Heart left ventricle (tissue), 16 donors: ENCODE data around the gene SGO2. TPM values are rescaled to one million over a fixed set of nuclear protein-coding genes. Genes with fewer than 3 reads are reported as not detected.
A peak's percentile ranks its signal among the peaks of the same experiment; 100 is the strongest.

Source experiments
- ATAC-seq, 4 donors: fragments of 200-7000 bp; cut with Tn5 transposase; one replicate each; pipeline ENCODE4 v1.9.1; 2020 to 2022; ENCODE audit warnings: moderate library complexity in 4 of 4, mild to moderate bottlenecking in 3 of 4, moderate number of reproducible peaks in 1 of 4
- DNase-seq, 5 donors: peaks; one replicate each; pipeline ENCODE4 v3.0.0-alpha.2; 2020
- H3K27ac ChIP-seq, 12 donors: fragments of 200-600 bp; sonication (generic) in 4 of 12; one replicate each; pipeline versions ENCODE4 v1.5.0 to v1.8.0; 2016 to 2022; ENCODE audit warnings: mild to moderate bottlenecking in 2 of 12
- H3K27me3 ChIP-seq, 9 donors: fragments of 200-600 bp; sonication (generic) in 2 of 9; one replicate each; pipeline versions ENCODE4 v1.5.1 to v1.8.0; 2016 to 2022; ENCODE audit warnings: mild to moderate bottlenecking in 3 of 9
- H3K36me3 ChIP-seq, 9 donors: fragments of 200-600 bp; sonication (generic) in 2 of 9; one replicate each; pipeline versions ENCODE4 v1.5.0 to v1.8.0; 2018 to 2022; ENCODE audit warnings: mild to moderate bottlenecking in 2 of 9
- H3K4me1 ChIP-seq, 12 donors: fragments of 200-600 bp; sonication (generic) in 4 of 12; one replicate each; pipeline versions ENCODE4 v1.5.0 to v1.8.0; 2016 to 2022; ENCODE audit warnings: mild to moderate bottlenecking in 3 of 12
- H3K4me3 ChIP-seq, 12 donors: fragments of 200-600 bp; sonication (generic) in 4 of 12; one replicate each; pipeline versions ENCODE4 v1.5.0 to v1.8.0; 2017 to 2022; ENCODE audit warnings: mild to moderate bottlenecking in 9 of 12, moderate library complexity in 4 of 12
- H3K9me3 ChIP-seq, 12 donors: fragments of 200-600 bp; sonication (generic) in 4 of 12; one replicate each; pipeline versions ENCODE4 v1.5.0 to v1.8.0; 2016 to 2022; ENCODE audit warnings: mild to moderate bottlenecking in 1 of 12
- POLR2A ChIP-seq, 2 donors: fragments of 450-650 bp; IDR thresholded peaks; one replicate each; pipeline ENCODE4 v1.6.1; 2017; ENCODE audit warnings: antibody characterized with exemption in 2 of 2, mild to moderate bottlenecking in 2 of 2, moderate library complexity in 2 of 2
- WGBS, 4 donors: extraction: QIAGEN DNeasy Blood & Tissue Kit in 2 of 4; methylation state at CpG; one replicate each; pipeline versions ENCODE4 v1.1.5 to v1.1.7; 2013 to 2018; 5-methylcytosine and 5-hydroxymethylcytosine counted together
- intact Hi-C, 10 donors: fragments of 100-400 bp; cut with DNase I; formaldehyde crosslinking; loops; one replicate each; pipeline versions ENCODE4 v1.11.1 to v1.14.2; 2022
- polyA plus RNA-seq, 2 donors: library from polyadenylated mRNA; stranded (reverse); fragments of 200-250 nt; gene quantifications; one replicate each; pipeline ENCODE4 v1.2.3, GENCODE V29; 2013
- total RNA-seq, 9 donors: library from RNA; depleted of rRNA in 2 of 9; stranded (reverse); fragments of >200 nt in 2 of 9; fragmentation: NEBNext Ultra II Directional in 3 of 9; extraction: Animal tissue kit (Norgen Biotek cat#: 25700) in 3 of 9; gene quantifications; one replicate each; pipeline versions ENCODE4 v1.1.0 to v1.2.4, GENCODE V29; 2016 to 2023
- TF ChIP-seq, protein P1 (sequence below), 12 donors: fragments of 200-600 bp; sonication (generic) in 4 of 12; IDR thresholded peaks; one replicate each; pipeline versions ENCODE4 v1.5.0 to v1.8.0; 2018 to 2022; ENCODE audit warnings: antibody characterized with exemption in 12 of 12, mild to moderate bottlenecking in 5 of 12
- donor health status: ischemic (EF 13 %, LVEDD 7.1; RV severe dilation, severe dysfunction).
- donor health status: healthy with polysubstance abuse.
- donor health status: DM: no; HTN: yes; CAD: no.
- donor health status: DM: no; HTN: no; CAD: no.
- donor health status: ischemic (EF 25% LVEDD 6.9; RV normal size, moderate dysfunction).
- donor health status: ischemic (EF 25% LVEDD 5.7; RV mildly dilated, moderate dysfunction).
- donor health status: healthy.
- donor health status: DM: yes; HTN: yes; CAD: no.
- donor health status: ischemic (EF 35%, LVEDD 5.7; RV mildly dilated, moderate dysfunction).
- donor health status: nonischemic (EF 11% LVEDD 7.7; RV severe dilation, severe dysfunction).
- donor health status: DM: yes; HTN: yes; CAD: no.
- donor health status: PGD.
- donor health status: ischemic (EF 29% LVEDD 5.4; RV normal size, mild dysfunction).
- donor health status: nonischemic (EF 23%, LVEDD 6.1; RV moderate dilation, normal function).

SGO2 gene
- total and polyA plus RNA-seq, 11 donors, result 0.27 to 5.3 (median 1.8) TPM

DNA sequence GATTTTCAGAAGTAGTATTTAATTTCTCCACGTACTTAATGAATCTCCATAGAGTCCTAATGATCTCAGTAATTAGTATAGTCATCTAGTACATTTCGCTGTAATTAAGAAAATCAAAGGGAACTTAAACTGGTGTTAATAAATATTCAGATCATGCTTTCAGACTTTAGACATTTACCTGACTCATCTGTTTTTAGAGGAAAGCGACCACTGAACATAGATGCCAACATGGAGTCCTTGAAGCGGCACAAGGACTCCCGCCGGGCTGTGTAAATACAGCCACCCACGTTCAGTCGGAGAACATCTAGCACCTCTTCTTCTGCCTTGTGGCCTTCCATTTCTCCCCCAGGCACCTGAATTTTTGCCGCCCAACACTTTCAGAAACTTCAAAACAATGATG is 19.3 kb upstream of the SGO2 start:
- DNase-seq, result no peak
- TF ChIP-seq, protein P1, sequence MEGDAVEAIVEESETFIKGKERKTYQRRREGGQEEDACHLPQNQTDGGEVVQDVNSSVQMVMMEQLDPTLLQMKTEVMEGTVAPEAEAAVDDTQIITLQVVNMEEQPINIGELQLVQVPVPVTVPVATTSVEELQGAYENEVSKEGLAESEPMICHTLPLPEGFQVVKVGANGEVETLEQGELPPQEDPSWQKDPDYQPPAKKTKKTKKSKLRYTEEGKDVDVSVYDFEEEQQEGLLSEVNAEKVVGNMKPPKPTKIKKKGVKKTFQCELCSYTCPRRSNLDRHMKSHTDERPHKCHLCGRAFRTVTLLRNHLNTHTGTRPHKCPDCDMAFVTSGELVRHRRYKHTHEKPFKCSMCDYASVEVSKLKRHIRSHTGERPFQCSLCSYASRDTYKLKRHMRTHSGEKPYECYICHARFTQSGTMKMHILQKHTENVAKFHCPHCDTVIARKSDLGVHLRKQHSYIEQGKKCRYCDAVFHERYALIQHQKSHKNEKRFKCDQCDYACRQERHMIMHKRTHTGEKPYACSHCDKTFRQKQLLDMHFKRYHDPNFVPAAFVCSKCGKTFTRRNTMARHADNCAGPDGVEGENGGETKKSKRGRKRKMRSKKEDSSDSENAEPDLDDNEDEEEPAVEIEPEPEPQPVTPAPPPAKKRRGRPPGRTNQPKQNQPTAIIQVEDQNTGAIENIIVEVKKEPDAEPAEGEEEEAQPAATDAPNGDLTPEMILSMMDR (IDR thresholded peaks at IDR 0.05), result no peak
- TF ChIP-seq POLR2A (IDR thresholded peaks at IDR 0.05), result no peak
- Histone ChIP-seq H3K4me1 (peaks cover 0 to 15% (median 5%) of the 10 kb centered on the region in 12 donors), H3K27me3 (no peaks in the 10 kb centered on the region), H3K9me3 (no peaks in the 10 kb centered on the region), H3K36me3 (peaks cover 0 to 42% (median 30%) of the 10 kb centered on the region in 9 donors), H3K27ac (no peak overlapping the region), H3K4me3 (no peak overlapping the region)
- no peak for ATAC-seq
- intact Hi-C loops, result no loop called here
- 80 to 88% (median 84%) methylated on average over 9 of the region's 9 CpGs for WGBS, 4 donors

DNA sequence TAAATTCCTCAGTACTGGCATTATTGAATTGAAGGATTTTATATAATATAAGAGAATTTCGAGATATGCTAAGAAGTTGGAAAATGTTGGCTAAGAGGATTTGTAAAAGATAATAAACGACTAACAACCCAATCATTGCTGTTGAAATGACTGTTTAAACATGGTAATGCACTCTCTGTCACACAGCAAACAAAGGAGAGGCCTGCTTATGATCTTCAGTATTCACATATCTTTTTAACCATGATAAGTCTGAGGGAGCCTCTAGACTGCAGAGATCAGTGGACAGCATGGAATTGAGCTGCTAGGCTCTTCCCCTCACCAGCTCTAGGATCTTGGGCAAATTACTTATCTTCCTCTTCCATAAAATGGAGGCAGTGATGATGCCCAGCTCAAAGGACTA is 18.8 kb upstream of the SGO2 start:
- TF ChIP-seq, protein P1 (IDR thresholded peaks at IDR 0.05), result no peak
- TF ChIP-seq POLR2A (IDR thresholded peaks at IDR 0.05), result no peak
- 84 to 88% (median 86%) methylated on average over 2 of the region's 2 CpGs for WGBS, 4 donors
- no peak overlapping the region for H3K4me3 ChIP-seq
- ATAC-seq, result no peak
- intact Hi-C loops, result no loop called here
- H3K27me3 ChIP-seq, result no peaks in the 10 kb centered on the region
- DNase-seq, result no peak
- no peak overlapping the region for H3K27ac ChIP-seq
- peaks cover 0 to 15% (median 5%) of the 10 kb centered on the region in 12 donors for H3K4me1 ChIP-seq
- H3K9me3 ChIP-seq, result no peaks in the 10 kb centered on the region
- H3K36me3 ChIP-seq, result peaks cover 0 to 40% (median 29%) of the 10 kb centered on the region in 9 donors

DNA sequence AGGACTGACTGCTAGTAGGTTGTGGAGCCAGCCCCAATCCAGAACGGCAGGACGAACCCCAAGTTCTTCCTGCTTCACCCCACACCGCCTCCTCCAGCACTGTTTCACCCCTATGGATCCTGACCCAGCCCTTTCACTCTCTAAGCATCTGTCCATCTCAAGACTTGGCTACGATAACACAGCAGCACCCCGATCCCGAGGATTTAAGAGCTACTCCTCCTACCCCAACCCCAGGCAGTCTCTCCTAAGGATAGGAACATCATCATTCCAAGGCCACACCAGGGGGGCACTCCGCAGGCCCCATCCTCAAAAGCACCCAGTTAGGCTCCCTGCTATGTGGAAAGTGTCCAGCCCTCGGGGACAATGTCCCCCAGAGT is 16.8 kb upstream of the SGO2 start:
- no peaks in the 10 kb centered on the region for H3K9me3 ChIP-seq
- DNase-seq (peak in 1 of 5 donors; percentile 15), ATAC-seq (peak in 2 of 4 donors; percentile 6 to 12)
- peak overlapping the region; percentile 59 to 95 (median 82) for H3K4me3 ChIP-seq
- TF ChIP-seq POLR2A (IDR thresholded peaks at IDR 0.05), result no peak
- TF ChIP-seq, protein P1 (IDR thresholded peaks at IDR 0.05), result no peak
- H3K36me3 ChIP-seq, result peaks cover 0 to 22% (median 13%) of the 10 kb centered on the region in 9 donors
- H3K27ac ChIP-seq, result peak overlapping the region; percentile 75 to 96 (median 87)
- peaks cover 0 to 15% (median 5%) of the 10 kb centered on the region in 12 donors for H3K4me1 ChIP-seq
- H3K27me3 ChIP-seq, result no peaks in the 10 kb centered on the region
- intact Hi-C loops, result no loop called here
- WGBS, 4 donors, result 31 to 51% (median 37%) methylated on average over 6 to 8 of the region's 8 CpGs

DNA sequence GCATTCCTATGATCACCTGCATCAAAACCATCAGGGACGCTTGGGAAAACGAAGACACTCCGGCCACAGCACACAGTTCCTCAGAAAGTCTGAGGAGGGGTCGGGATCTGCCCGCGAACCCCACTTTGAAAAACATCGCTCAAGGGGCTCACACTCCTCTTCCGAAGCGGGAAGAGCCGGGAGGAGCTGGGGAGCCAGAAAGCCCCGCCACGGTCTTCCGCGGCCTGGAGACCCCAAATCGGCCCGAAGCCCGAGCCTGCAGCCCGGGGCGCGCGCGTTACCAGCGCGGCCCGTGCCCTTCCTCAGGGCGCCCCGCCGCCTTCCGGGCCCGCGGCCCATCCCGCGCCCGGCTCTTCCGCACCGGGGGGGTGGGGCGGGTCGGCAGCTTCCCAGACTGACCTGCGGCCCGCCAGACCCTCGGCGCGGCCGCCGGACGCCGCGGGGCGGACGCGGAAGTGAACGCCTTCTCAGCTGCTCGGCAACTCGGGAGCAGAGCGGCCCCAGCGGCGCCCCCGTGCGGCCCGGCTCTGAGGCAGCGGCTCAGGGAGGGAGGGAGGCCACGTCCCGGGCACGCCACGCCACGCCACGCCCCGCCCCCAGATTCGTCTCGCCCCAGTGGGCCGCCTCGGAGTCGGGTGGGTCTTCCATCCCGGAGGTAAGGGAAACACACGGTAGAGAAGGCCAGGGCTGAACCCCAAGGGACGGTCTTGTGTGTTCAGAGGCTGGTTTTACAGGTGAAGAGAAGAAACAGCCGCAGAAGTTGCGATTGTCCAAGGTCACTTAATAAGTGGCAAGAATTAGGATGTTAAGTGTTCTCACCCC is 16.2 kb upstream of the SGO2 start, which contains the start of gene KCTD18:
TSS of gene KCTD18 (minus strand) at position 457 of the 822 bp plus-strand sequence. CDS start 3,052 bp downstream, outside the sequence.
- Histone ChIP-seq H3K4me1 (peaks cover 0 to 15% (median 5%) of the 10 kb centered on the region in 12 donors), H3K27me3 (no peaks in the 10 kb centered on the region), H3K36me3 (peaks cover 0 to 16% (median 7%) of the 10 kb centered on the region in 9 donors), H3K9me3 (no peaks in the 10 kb centered on the region), H3K4me3 (peak within 1 kb of the TSS; percentile 59 to 95 (median 82)), H3K27ac (peak within 1 kb of the TSS; percentile 75 to 96 (median 87))
- intact Hi-C loops, result loop anchor here in 1 of 10 donors (10.0 kb wide), 1 partner anchor 1125 kb away; no protein-coding TSS in a partner anchor
- 1% methylated on average over 34 to 78 of the region's 78 CpGs for WGBS, 4 donors
- ATAC-seq (peak; percentile 97 to 100 (median 98)), DNase-seq (peak; percentile 92 to 98 (median 95))
- TF ChIP-seq, protein P1 (IDR thresholded peaks at IDR 0.05), result peak; percentile 69 to 96 (median 90)
- peak in 1 of 2 donors; percentile 91 for TF ChIP-seq POLR2A (IDR thresholded peaks at IDR 0.05)
